Keratinocyte (primary cell): ENCODE data around the gene LPAR5.

Experiments
- CTCF ChIP-seq, 3 experiments: IDR thresholded peaks in 1 of 3; conservative IDR thresholded peaks in 1 of 3; optimal IDR thresholded peaks in 1 of 3; 2 replicates in 2 of 3; 3 replicates in 1 of 3; pipeline versions ENCODE3 to v1.5.1; 2011; ENCODE audit warnings: low read length in 3 of 3, mild to moderate bottlenecking in 3 of 3, moderate library complexity in 2 of 3, control low read depth in 1 of 3, inconsistent platforms in 1 of 3; ENCODE audit not compliant: insufficient read depth in 2 of 3; ENCODE audit errors: extremely low read depth in 1 of 3
- EZH2 ChIP-seq: IDR thresholded peaks from one replicate; pipeline ENCODE4 v1.6.1; 2012; ENCODE audit warnings: inconsistent platforms, mild to moderate bottlenecking, low read length, moderate library complexity

GRCh38 chr12:6582196-6582595 is 53.6 kb downstream of the LPAR5 start:
- TF ChIP-seq CTCF (optimal IDR thresholded peaks at IDR 0.05 in 1 of 3, IDR thresholded peaks at IDR 0.05 in 1 of 3, conservative IDR thresholded peaks at IDR 0.05 in 1 of 3; ENCODE audit: extremely low read depth in 1 of 3, insufficient read depth in 2 of 3, low read length in 3 of 3) = no peak
- no peak for TF ChIP-seq EZH2
